K562 (cell line): ENCODE data around the gene TRMT2A. TPM values are rescaled to one million over a fixed set of nuclear protein-coding genes. Genes with fewer than 3 reads are reported as not detected.

Experiments
- BRCA1 ChIP-seq, 2 experiments: fragments of 450-650 bp in 1 of 2; sonication (generic) in 1 of 2; formaldehyde crosslinking in 1 of 2; IDR thresholded peaks; 2 replicates each; pipeline versions ENCODE4 v1.5.0 to v1.6.1; 2017 to 2020; ENCODE audit warnings: mild to moderate bottlenecking in 1 of 2, missing genetic modification reagents in 1 of 2
- GABPB2 ChIP-seq: fragments of 250-450 bp; sonication (Bioruptor Pico); conservative IDR thresholded peaks from 2 replicates; pipeline ENCODE4 v1.5.1; 2021; ENCODE audit warnings: mild to moderate bottlenecking
- GTF2F1 ChIP-seq: IDR thresholded peaks from 2 replicates; pipeline ENCODE4 v1.6.1; 2011; ENCODE audit warnings: low read depth, low read length, improper control_type of control experiment
- HDAC6 ChIP-seq: IDR thresholded peaks from 2 replicates; pipeline ENCODE4 v1.6.1; 2012; ENCODE audit warnings: low read depth, mild to moderate bottlenecking, control low read depth, inconsistent platforms, low read length, moderate library complexity
- HNRNPLL ChIP-seq: fragments of 200-400 bp; formaldehyde crosslinking; IDR thresholded peaks from 2 replicates; pipeline ENCODE4 v1.6.1; 2017; ENCODE audit warnings: low read length, low read depth, mild to moderate bottlenecking; ENCODE audit not compliant: poor library complexity, severe bottlenecking
- NCOA6 ChIP-seq: fragments of 450-650 bp; IDR thresholded peaks from 2 replicates; pipeline ENCODE4 v1.6.1; 2017; ENCODE audit warnings: mild to moderate bottlenecking
- TBL1XR1 ChIP-seq, 2 experiments: IDR thresholded peaks; 2 replicates each; pipeline ENCODE4 v1.6.1; 2012; ENCODE audit warnings: improper control_type of control experiment in 2 of 2, low read length in 2 of 2, mild to moderate bottlenecking in 1 of 2
- ZBTB11 ChIP-seq, 3 experiments: fragments of 200-800 bp in 1 of 3; fragments of 250-450 bp in 1 of 3; fragments of 450-650 bp in 1 of 3; sonication (Bioruptor Pico) in 1 of 3; sonication (Bioruptor generic) in 1 of 3; formaldehyde crosslinking in 1 of 3; IDR thresholded peaks; 2 replicates each; pipeline versions ENCODE4 v1.6.1 to v1.8.0; 2016 to 2022; ENCODE audit warnings: mild to moderate bottlenecking in 2 of 3, missing genetic modification characterization in 2 of 3, missing compliant biosample characterization in 1 of 3, moderate library complexity in 1 of 3
- ZKSCAN1 ChIP-seq: fragments of 150-350 bp; IDR thresholded peaks from 2 replicates; pipeline ENCODE4 v1.6.1; 2016; ENCODE audit warnings: low read depth, low read length
- ZMIZ1 ChIP-seq, 2 experiments: fragments of 150-350 bp in 1 of 2; IDR thresholded peaks; 2 replicates each; pipeline ENCODE4 v1.6.1; 2012 to 2016; ENCODE audit warnings: low read depth in 2 of 2, low read length in 2 of 2, mild to moderate bottlenecking in 1 of 2, moderate library complexity in 1 of 2
- ZNF134 ChIP-seq: fragments of 250-450 bp; sonication (Bioruptor Pico); conservative IDR thresholded peaks from 2 replicates; pipeline ENCODE4 v1.4.0; 2020
- ZNF140 ChIP-seq: fragments of 250-450 bp; sonication (Bioruptor Pico); IDR thresholded peaks from 2 replicates; pipeline ENCODE4 v1.8.0; 2021; ENCODE audit warnings: moderate library complexity, mild to moderate bottlenecking, inconsistent platforms
- ZNF253 ChIP-seq: fragments of 250-450 bp; sonication (Bioruptor Pico); conservative IDR thresholded peaks from 2 replicates; pipeline ENCODE4 v1.6.1; 2021; ENCODE audit warnings: mild to moderate bottlenecking
- ZNF280B ChIP-seq: fragments of 250-450 bp; sonication (Bioruptor Pico); IDR thresholded peaks from 2 replicates; pipeline ENCODE4 v1.5.1; 2021; ENCODE audit warnings: mild to moderate bottlenecking
- ZNF740 ChIP-seq, 3 experiments: fragments of 200-800 bp in 1 of 3; sonication (Bioruptor generic) in 1 of 3; sonication (generic) in 1 of 3; formaldehyde crosslinking in 1 of 3; IDR thresholded peaks; 2 replicates each; pipeline versions ENCODE4 v1.6.1 to v1.8.0; 2016 to 2022; ENCODE audit warnings: mild to moderate bottlenecking in 2 of 3, missing compliant biosample characterization in 2 of 3, missing genetic modification characterization in 2 of 3, missing genetic modification reagents in 1 of 3
- ZNF76 ChIP-seq: fragments of 250-450 bp; sonication (Bioruptor Pico); IDR thresholded peaks from 2 replicates; pipeline ENCODE4 v1.4.0; 2020; ENCODE audit warnings: mild to moderate bottlenecking, moderate library complexity, borderline replicate concordance
- polyA plus RNA-seq, 8 experiments: library from polyadenylated mRNA; depleted of rRNA in 4 of 8; stranded (reverse) in 5 of 8; unstranded in 3 of 8; fragments of >200 nt; fragmentation: Nextera tagmentation in 2 of 8; fragmentation: Illumina TruSeq in 1 of 8; extraction: Ambion mirVana in 2 of 8; extraction: Trizol in 1 of 8; gene quantifications; 2 replicates each; pipeline versions ENCODE4 v1.2.1 to v1.2.3, GENCODE V29; 2011 to 2014; ENCODE audit warnings: inconsistent platforms in 1 of 8, missing spikeins in 1 of 8
- total RNA-seq, 7 experiments: library from RNA; depleted of rRNA in 6 of 7; stranded (reverse); fragments of >200 nt in 6 of 7; fragmentation: Illumina TruSeq in 2 of 7; extraction: Trizol in 2 of 7; gene quantifications; 2 replicates each; pipeline versions ENCODE4 v1.2.1 to v1.2.3, GENCODE V29; 2011 to 2021; ENCODE audit warnings: low replicate concordance in 1 of 7

The TRMT2A gene
- total and polyA plus RNA-seq, 9 of the 15 experiments (the other 6 are each of a cell fraction or from before 2014, with no cell fraction given), result 1.6 to 265 (median 140) TPM

GRCh38 chr22:20079745-20080444, 37.1 kb downstream of the TRMT2A start, which contains the start of gene DGCR8 (continued):
- TF ChIP-seq TBL1XR1 (IDR thresholded peaks at IDR 0.05; ENCODE audit: low read length in 2 of 2), result peak in 1 of 2 experiments; percentile 74; a peak in 2 of 4 replicates
- peak; percentile 56 for TF ChIP-seq GTF2F1
- no peak for TF ChIP-seq NCOA6
- TF ChIP-seq HDAC6, result 0 out of 2 replicates have a peak, but pooled peaks have one; percentile 81
- TF ChIP-seq GABPB2 (CRISPR knock-in tag), result peak; percentile 85; the same call in 1 of the 2 replicates
- TF ChIP-seq ZNF140 (CRISPR knock-in tag), result 0 out of 2 replicates have a peak, but pooled peaks have one; percentile 13
- TF ChIP-seq BRCA1 (IDR thresholded peaks at IDR 0.05), result no peak
- TF ChIP-seq BRCA1 (CRISPR knock-in tag; IDR thresholded peaks at IDR 0.05), result no peak
- peak; percentile 92 for TF ChIP-seq ZNF280B
- peak; percentile 12 to 49; a peak in 2 of 4 replicates for TF ChIP-seq ZMIZ1 (IDR thresholded peaks at IDR 0.05; ENCODE audit: low read depth in 2 of 2, low read length in 2 of 2)
- TF ChIP-seq HNRNPLL, result peak; percentile 86
- peak; percentile 99 for TF ChIP-seq ZNF76
- TF ChIP-seq ZNF134 (CRISPR knock-in tag), result peak; percentile 75
- TF ChIP-seq ZNF740 (CRISPR knock-in tag; IDR thresholded peaks at IDR 0.05), result no peak
- peak in 1 of 2 experiments; percentile 54; a peak in 1 of 4 replicates for TF ChIP-seq ZNF740 (tag; IDR thresholded peaks at IDR 0.05)
- peak; percentile 80; the same call in 1 of the 2 replicates for TF ChIP-seq ZNF253 (CRISPR knock-in tag)
- peak; percentile 84 for TF ChIP-seq ZKSCAN1
- 0 out of 6 replicates have a peak, but pooled peaks of 1 of the 3 experiments have one; percentile 26 for TF ChIP-seq ZBTB11 (CRISPR knock-in tag; IDR thresholded peaks at IDR 0.05)
